IMR-90 (cell line): ENCODE results near the gene MAGEB17. TPM values are rescaled to one million over a fixed set of nuclear protein-coding genes. Genes with fewer than 3 reads are reported as not detected.

ENCODE experiments used
- ATAC-seq: fragments of 200-7000 bp; cut with Tn5 transposase; 2 replicates; pipeline ENCODE4 v1.9.1; 2020; ENCODE audit warnings: low read depth, mild to moderate bottlenecking, moderate library complexity
- BruUV-seq: library from RNA; stranded (reverse); fragments of 400-500 nt; replicated peaks from 2 replicates; lab custom pipeline; 2021; lab: Mats Ljungman, UMichigan
- CTCF ChIA-PET: fragments of 300-600 bp; formaldehyde crosslinking; extraction: SDS; loops from one replicate; lab custom pipeline; 2021; ENCODE audit warnings: antibody characterized with exemption; lab: Yijun Ruan, JAX
- POLR2A ChIA-PET: fragments of 300-600 bp; sonication (Branson Sonifier 250); formaldehyde crosslinking; loops from one replicate; lab custom pipeline; 2022; ENCODE audit warnings: antibody characterized with exemption; ENCODE audit not compliant: unreplicated experiment; lab: Charles Lee
- DNase-seq: peaks from one replicate; pipeline ENCODE4 v3.0.0; 2013
- H2AFZ ChIP-seq: replicated peaks from 2 replicates; pipeline ENCODE3; 2013; ENCODE audit warnings: low read length, mild to moderate bottlenecking; ENCODE audit not compliant: poor library complexity
- H2AK5ac ChIP-seq: 2 replicates; pipeline ENCODE4 v1.6.1; 2013; ENCODE audit warnings: low read depth, low read length, inconsistent platforms
- H2AK9ac ChIP-seq: replicated peaks from 2 replicates; pipeline ENCODE3; 2013; ENCODE audit warnings: mild to moderate bottlenecking, low read depth, low read length, moderate library complexity; ENCODE audit not compliant: poor library complexity
- H2BK120ac ChIP-seq: 2 replicates; pipeline ENCODE4 v1.6.1; 2013; ENCODE audit warnings: low read depth, low read length, inconsistent platforms
- H2BK15ac ChIP-seq: 3 replicates; pipeline ENCODE4 v1.6.1; 2013; ENCODE audit warnings: low read depth, low read length, inconsistent platforms
- H2BK20ac ChIP-seq: 2 replicates; pipeline ENCODE4 v1.6.1; 2013; ENCODE audit warnings: low read depth, mild to moderate bottlenecking, inconsistent platforms, low read length, moderate library complexity
- H2BK5ac ChIP-seq: 2 replicates; pipeline ENCODE4 v1.6.1; 2013; ENCODE audit warnings: mild to moderate bottlenecking, low read depth, low read length, inconsistent platforms; ENCODE audit not compliant: poor library complexity, severe bottlenecking
- H3K14ac ChIP-seq: replicated peaks from 2 replicates; pipeline ENCODE4 v1.6.1; 2013; ENCODE audit warnings: low read depth, low read length, inconsistent platforms
- H3K18ac ChIP-seq: 2 replicates; pipeline ENCODE4 v1.6.1; 2013; ENCODE audit warnings: low read depth, low read length, control low read depth
- H3K23ac ChIP-seq: 2 replicates; pipeline ENCODE4 v1.6.1; 2013; ENCODE audit warnings: low read depth, low read length, inconsistent platforms
- H3K27ac ChIP-seq: 2 replicates; pipeline ENCODE4 v1.5.1; 2013; ENCODE audit warnings: mild to moderate bottlenecking, control low read depth, low read length; ENCODE audit not compliant: insufficient read depth
- H3K27me3 ChIP-seq: 2 replicates; pipeline ENCODE4 v1.6.1; 2013; ENCODE audit warnings: low read length; ENCODE audit not compliant: control insufficient read depth, insufficient read depth
- H3K36me3 ChIP-seq: 2 replicates; pipeline ENCODE4 v1.6.1; 2013; ENCODE audit warnings: low read length, mixed read lengths; ENCODE audit not compliant: control insufficient read depth, insufficient read depth
- H3K4ac ChIP-seq: 2 replicates; pipeline ENCODE4 v1.6.1; 2013; ENCODE audit warnings: low read depth, low read length, inconsistent platforms
- H3K4me1 ChIP-seq: 2 replicates; pipeline ENCODE4 v1.6.1; 2013; ENCODE audit warnings: low read length, mixed read lengths; ENCODE audit not compliant: control insufficient read depth, insufficient read depth
- H3K4me2 ChIP-seq: 2 replicates; pipeline ENCODE4 v1.6.1; 2013; ENCODE audit warnings: low read depth, mild to moderate bottlenecking, control low read depth, low read length, moderate library complexity
- H3K4me3 ChIP-seq: 2 replicates; pipeline ENCODE4 v1.5.1; 2013; ENCODE audit warnings: low read depth, mild to moderate bottlenecking, control low read depth, low read length, moderate library complexity; ENCODE audit not compliant: insufficient read depth
- H3K56ac ChIP-seq: 2 replicates; pipeline ENCODE4 v1.6.1; 2013; ENCODE audit warnings: low read length, inconsistent platforms; ENCODE audit not compliant: insufficient read depth; ENCODE audit errors: extremely low read depth
- H3K79me1 ChIP-seq, 2 experiments: 2 replicates each; pipeline ENCODE4 v1.6.1; 2013; ENCODE audit warnings: low read length in 2 of 2, inconsistent platforms in 1 of 2, low read depth in 1 of 2
- H3K9ac ChIP-seq: 2 replicates; pipeline ENCODE4 v1.6.1; 2013; ENCODE audit warnings: low read depth, low read length, control low read depth
- H3K9me1 ChIP-seq: 2 replicates; pipeline ENCODE4 v1.6.1; 2013; ENCODE audit warnings: low read length, inconsistent platforms; ENCODE audit not compliant: insufficient read depth
- H3K9me3 ChIP-seq: 2 replicates; pipeline ENCODE4 v1.6.1; 2013; ENCODE audit warnings: low read length; ENCODE audit not compliant: control insufficient read depth, insufficient read depth
- H4K20me1 ChIP-seq: 2 replicates; pipeline ENCODE4 v1.6.1; 2013; ENCODE audit warnings: low read length, inconsistent platforms; ENCODE audit not compliant: insufficient read depth
- H4K5ac ChIP-seq: 2 replicates; pipeline ENCODE4 v1.6.1; 2013; ENCODE audit warnings: mild to moderate bottlenecking, low read depth, low read length, control low read depth
- H4K8ac ChIP-seq, 2 experiments: 2 replicates each; pipeline ENCODE4 v1.6.1; 2013; ENCODE audit warnings: low read depth in 2 of 2, low read length in 2 of 2, control low read depth in 1 of 2, inconsistent platforms in 1 of 2
- H4K91ac ChIP-seq: 2 replicates; pipeline ENCODE4 v1.6.1; 2013; ENCODE audit warnings: low read depth, low read length, inconsistent platforms; ENCODE audit not compliant: insufficient read depth
- dilution Hi-C: fragments of 300-500 bp; cut with HindIII; formaldehyde crosslinking; loops from one replicate; pipeline ENCODE4 v1.14.3; 2018; ENCODE audit warnings: low sequenced_read_pairs; ENCODE audit not compliant: unreplicated experiment
- in situ Hi-C: fragments of 300-500 bp; cut with MboI; formaldehyde crosslinking; loops from 3 replicates; pipeline ENCODE4 v1.14.3; 2019; ENCODE audit warnings: low sequenced_read_pairs, inconsistent platforms, mixed read lengths
- intact Hi-C: fragments of 100-400 bp; cut with micrococcal nuclease; formaldehyde crosslinking; loops from 2 replicates; pipeline ENCODE4 v1.10.0; 2022
- polyA plus RNA-seq, 3 experiments: library from polyadenylated mRNA; depleted of rRNA; stranded (reverse); fragments of >200 nt; gene quantifications; 2 replicates each; pipeline ENCODE4 v1.2.3, GENCODE V29; 2012; ENCODE audit warnings: low replicate concordance in 1 of 3
- total RNA-seq: library from RNA; depleted of rRNA; stranded (reverse); fragments of >200 nt; gene quantifications from 2 replicates; pipeline ENCODE4 v1.2.3, GENCODE V29; 2012
- TF ChIP-seq, protein P1 (sequence below): conservative IDR thresholded peaks from 2 replicates; pipeline ENCODE4 v1.5.1; 2012; ENCODE audit warnings: mild to moderate bottlenecking, low read depth, low read length, improper control_type of control experiment

Gene MAGEB17
- total and polyA plus RNA-seq, 2 of the 4 experiments (the other 2 are of a cell fraction), result under 0.01 to 0.34 TPM

DNA sequence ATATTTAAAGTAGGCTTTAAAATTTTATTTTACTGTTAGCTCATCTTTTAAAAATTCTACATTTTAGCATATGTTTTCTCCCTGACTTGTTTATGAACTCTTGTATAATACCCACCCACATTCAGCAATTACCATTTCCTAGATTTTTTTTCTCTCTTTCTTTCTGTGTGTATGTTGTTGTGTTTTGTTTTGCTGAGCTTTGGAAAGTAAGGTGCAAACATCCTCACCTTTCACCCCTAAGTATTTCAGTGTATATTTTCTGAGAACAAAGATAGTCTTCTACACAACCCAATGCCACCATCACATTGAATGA is 25.1 kb upstream of the MAGEB17 start:
- TF ChIP-seq, protein P1, sequence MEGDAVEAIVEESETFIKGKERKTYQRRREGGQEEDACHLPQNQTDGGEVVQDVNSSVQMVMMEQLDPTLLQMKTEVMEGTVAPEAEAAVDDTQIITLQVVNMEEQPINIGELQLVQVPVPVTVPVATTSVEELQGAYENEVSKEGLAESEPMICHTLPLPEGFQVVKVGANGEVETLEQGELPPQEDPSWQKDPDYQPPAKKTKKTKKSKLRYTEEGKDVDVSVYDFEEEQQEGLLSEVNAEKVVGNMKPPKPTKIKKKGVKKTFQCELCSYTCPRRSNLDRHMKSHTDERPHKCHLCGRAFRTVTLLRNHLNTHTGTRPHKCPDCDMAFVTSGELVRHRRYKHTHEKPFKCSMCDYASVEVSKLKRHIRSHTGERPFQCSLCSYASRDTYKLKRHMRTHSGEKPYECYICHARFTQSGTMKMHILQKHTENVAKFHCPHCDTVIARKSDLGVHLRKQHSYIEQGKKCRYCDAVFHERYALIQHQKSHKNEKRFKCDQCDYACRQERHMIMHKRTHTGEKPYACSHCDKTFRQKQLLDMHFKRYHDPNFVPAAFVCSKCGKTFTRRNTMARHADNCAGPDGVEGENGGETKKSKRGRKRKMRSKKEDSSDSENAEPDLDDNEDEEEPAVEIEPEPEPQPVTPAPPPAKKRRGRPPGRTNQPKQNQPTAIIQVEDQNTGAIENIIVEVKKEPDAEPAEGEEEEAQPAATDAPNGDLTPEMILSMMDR, result no peak
- intact Hi-C loops, result no loop called here
- Histone ChIP-seq H4K20me1 (no peaks in the 10 kb centered on the region), H3K23ac (no peak overlapping the region), H3K9me3 (no peaks in the 10 kb centered on the region), H3K9ac (no peak overlapping the region), H3K56ac (no peak overlapping the region), H2AK5ac (no peak overlapping the region), H3K4me1 (no peaks in the 10 kb centered on the region), H3K4me2 (no peak overlapping the region), H3K4ac (no peak overlapping the region), H3K18ac (no peak overlapping the region), H2BK20ac (no peak overlapping the region), H2BK5ac (no peak overlapping the region), H3K27me3 (no peaks in the 10 kb centered on the region; the same call in 1 of the 2 replicates), H4K5ac (no peak overlapping the region), H4K91ac (no peak overlapping the region), H2AFZ (no peak overlapping the region), H3K27ac (no peak overlapping the region), H3K9me1 (no peaks in the 10 kb centered on the region), H2BK15ac (no peak overlapping the region), H3K79me1 (no peaks in the 10 kb centered on the region), H2BK120ac (no peak overlapping the region), H3K4me3 (no peak overlapping the region), H4K8ac (no peak overlapping the region), H3K36me3 (no peaks in the 10 kb centered on the region), H3K14ac (no peak overlapping the region), H2AK9ac (no peak overlapping the region)
- POLR2A ChIA-PET, result no interaction called here
- no TSS peak for BruUV-seq
- DNase-seq (no peak), ATAC-seq (no peak)
- in situ Hi-C loops, result no loop called here
- dilution Hi-C loops, result no loop called here
- CTCF ChIA-PET, result interaction anchor here (1.1 kb wide), 1 partner anchor 19 kb away, joined by 3 read pairs; the partner anchor contains the start of gene GRPR
